NCI-H82 treated with DMSO at 0.1 percent for 48 hours (cell line): Measurements from ENCODE around the gene ENAH.

Experiments
- DNase-seq: peaks from one replicate; lab custom pipeline; 2025; ENCODE audit not compliant: unreplicated experiment; lab: John Stamatoyannopoulos, UW

The ENAH gene

GRCh38 chr1:225441314-225442122, 211.4 kb downstream of the ENAH start:
- no peak for DNase-seq

GRCh38 chr1:225440380-225441221, 212.3 kb downstream of the ENAH start:
- no peak for DNase-seq

GRCh38 chr1:225437710-225438437, 215.0 kb downstream of the ENAH start:
- DNase-seq: no peak
